ENCODE measurements around the gene TMEM156.

Gene TMEM156

GRCh38 chr4:38920677-38921076, 111.5 kb downstream of the TMEM156 start:
- DNase-seq = no peak

- no peak for DNase-seq
These were observed 112.0 kb downstream of the TMEM156 start for GRCh38 chr4:38920186-38920585.

DNA sequence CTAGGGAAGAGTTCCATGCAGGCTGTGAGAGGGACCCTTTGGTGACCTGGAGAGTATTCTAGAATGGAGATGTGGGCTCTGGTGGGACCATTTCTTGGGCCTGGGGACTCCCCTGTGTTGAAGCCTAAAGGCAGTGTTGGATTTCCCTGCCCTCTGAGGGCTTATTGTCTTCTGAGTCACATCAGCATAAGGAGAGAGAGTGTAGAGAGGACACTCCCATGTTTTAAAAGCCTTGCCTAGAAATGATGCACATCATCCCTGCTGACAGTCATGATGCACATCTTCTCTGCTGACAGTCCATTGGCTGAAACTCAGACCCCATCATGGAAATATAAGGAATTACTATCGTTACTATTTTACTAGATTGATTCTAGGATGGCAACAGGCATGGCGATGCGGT, 112.7 kb downstream of the TMEM156 start:
- no peak for DNase-seq

DNA sequence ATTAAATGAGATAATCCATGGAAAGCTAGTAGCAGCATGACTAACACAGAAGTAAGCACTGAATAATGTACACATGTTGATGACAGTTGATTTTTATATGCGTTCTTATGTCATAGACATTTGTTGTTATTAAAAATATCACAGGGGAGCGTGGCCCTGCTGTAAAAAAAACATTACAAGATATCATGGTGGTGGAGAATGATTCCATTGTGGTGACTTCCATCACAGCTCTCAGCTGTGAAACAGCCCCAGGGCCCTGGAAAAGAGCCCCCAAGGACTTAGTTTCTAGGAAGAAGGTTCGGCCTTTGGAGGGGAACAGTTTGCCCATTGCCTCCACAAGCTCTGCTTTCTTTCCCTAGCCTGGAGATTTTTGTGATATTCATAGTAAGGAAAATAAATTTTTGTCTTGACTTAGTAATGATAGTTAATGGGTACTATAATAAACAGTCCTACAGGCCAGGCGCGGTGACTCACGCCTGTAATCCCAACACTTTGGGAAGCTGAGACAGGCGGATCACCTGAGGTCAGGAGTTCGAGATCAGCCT, 114.7 kb downstream of the TMEM156 start:
- DNase-seq = no peak

Data from kidney glomerular epithelial cell (primary cell).